Neural cell (in vitro differentiated cells): Measurements from ENCODE around the gene GPR18.

Experiments used
- EZH2 ChIP-seq: fragments of 200-600, 300-800 bp; shearing (Covaris generic), sonication (generic); IDR thresholded peaks from 2 replicates; pipeline ENCODE4 v1.6.1; 2014; ENCODE audit warnings: antibody characterized with exemption, low read length, borderline replicate concordance, mild to moderate bottlenecking; ENCODE audit not compliant: insufficient read depth, poor library complexity, severe bottlenecking
- TF ChIP-seq, protein P1 (sequence below): fragments of 450-650 bp; IDR thresholded peaks from 2 replicates; pipeline ENCODE4 v1.5.1; 2014; ENCODE audit warnings: antibody characterized with exemption, mild to moderate bottlenecking, moderate library complexity; ENCODE audit not compliant: poor library complexity, severe bottlenecking

DNA sequence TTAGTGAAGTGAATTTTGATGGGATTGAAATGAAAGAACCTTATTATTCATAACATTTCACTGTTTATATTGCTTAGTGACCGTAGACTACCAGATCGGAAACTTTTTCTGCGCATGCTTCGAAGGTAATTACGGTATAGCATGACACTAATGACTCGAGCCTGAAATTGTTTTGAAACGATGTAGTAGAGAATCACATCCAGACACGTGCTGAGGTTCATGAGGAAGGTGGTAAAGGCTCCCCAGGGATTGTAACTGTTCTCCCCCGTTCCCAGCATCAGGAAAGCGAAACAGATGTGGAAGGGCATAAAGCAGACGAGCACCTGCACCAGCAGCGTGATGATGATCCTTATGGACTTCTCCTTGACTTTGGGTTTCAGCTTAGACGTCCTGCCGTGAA, 3.3 kb downstream of the GPR18 start:
- TF ChIP-seq, protein P1, sequence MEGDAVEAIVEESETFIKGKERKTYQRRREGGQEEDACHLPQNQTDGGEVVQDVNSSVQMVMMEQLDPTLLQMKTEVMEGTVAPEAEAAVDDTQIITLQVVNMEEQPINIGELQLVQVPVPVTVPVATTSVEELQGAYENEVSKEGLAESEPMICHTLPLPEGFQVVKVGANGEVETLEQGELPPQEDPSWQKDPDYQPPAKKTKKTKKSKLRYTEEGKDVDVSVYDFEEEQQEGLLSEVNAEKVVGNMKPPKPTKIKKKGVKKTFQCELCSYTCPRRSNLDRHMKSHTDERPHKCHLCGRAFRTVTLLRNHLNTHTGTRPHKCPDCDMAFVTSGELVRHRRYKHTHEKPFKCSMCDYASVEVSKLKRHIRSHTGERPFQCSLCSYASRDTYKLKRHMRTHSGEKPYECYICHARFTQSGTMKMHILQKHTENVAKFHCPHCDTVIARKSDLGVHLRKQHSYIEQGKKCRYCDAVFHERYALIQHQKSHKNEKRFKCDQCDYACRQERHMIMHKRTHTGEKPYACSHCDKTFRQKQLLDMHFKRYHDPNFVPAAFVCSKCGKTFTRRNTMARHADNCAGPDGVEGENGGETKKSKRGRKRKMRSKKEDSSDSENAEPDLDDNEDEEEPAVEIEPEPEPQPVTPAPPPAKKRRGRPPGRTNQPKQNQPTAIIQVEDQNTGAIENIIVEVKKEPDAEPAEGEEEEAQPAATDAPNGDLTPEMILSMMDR, result no peak
- TF ChIP-seq EZH2, result no peak
